Measurements from ENCODE around the gene CA10.

Gene CA10

DNA sequence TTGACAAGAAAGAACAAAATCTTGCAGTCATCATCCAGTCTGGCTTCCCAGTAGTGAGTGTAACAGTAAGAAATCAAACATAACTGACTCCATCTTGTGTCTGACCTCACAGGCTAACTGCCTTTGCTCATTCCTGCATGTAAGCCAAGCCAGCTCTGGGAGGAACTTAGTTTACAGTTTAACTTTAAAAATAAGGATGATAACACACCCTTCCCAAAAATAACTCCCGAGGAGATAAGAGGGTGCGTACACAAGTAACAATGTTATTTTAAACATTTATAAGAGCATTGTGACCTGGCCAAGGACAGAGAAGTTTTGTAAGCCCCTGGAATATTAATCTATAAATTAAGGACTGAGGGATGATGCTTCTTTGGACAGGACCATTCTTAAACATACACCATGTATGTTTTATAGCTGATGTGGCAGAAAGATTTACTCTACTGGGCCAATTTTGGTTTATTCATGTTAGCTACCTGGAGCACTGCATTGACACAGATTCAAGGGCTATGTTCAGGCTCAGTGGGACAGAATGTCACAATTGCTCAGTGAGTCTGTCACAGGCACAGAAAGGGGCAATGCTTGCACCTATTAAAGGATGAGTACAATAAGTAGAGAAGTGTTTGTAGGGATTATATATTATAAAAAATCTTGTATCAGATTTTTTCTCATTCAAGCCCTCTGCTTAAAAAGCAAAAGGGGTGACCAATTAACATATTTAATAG is 554.1 kb downstream of the CA10 start:
- Histone ChIP-seq H4K20me1 (ENCODE audit: insufficient read depth) (no peaks in the 10 kb centered on the region), H3K4me2 (no peak overlapping the region)
- no peak for TF ChIP-seq CTCF (conservative IDR thresholded peaks at IDR 0.05; ENCODE audit: low read depth, low read length)

GRCh38 chr17:51601622-51602261 is 556.8 kb downstream of the CA10 start:
- no peak overlapping the region for H2AFZ ChIP-seq (ENCODE audit: low read depth)
- no peaks in the 10 kb centered on the region for H3K27me3 ChIP-seq (ENCODE audit: insufficient read depth, low read depth)
- H3K4me1 ChIP-seq (ENCODE audit: low read depth, poor library complexity, severe bottlenecking): no peaks in the 10 kb centered on the region
- no peak overlapping the region for H3K4me3 ChIP-seq (IDR thresholded peaks at IDR 0.05; ENCODE audit: insufficient read depth, low read depth, low read length)
- no peak overlapping the region for H3K27ac ChIP-seq
- H3K9ac ChIP-seq: no peak overlapping the region
- H3K4me2 ChIP-seq: no peak overlapping the region
- no peaks in the 10 kb centered on the region for H3K36me3 ChIP-seq (ENCODE audit: insufficient read depth)
- H3K79me2 ChIP-seq (ENCODE audit: insufficient read depth, low read depth): no peaks in the 10 kb centered on the region
- TF ChIP-seq CTCF (conservative IDR thresholded peaks at IDR 0.05; ENCODE audit: low read depth, low read length): no peak
- no peaks in the 10 kb centered on the region for H4K20me1 ChIP-seq (ENCODE audit: insufficient read depth)

More for the DNA sequence above, 554.1 kb downstream of the CA10 start:
- Histone ChIP-seq H3K79me2 (ENCODE audit: insufficient read depth, low read depth) (no peaks in the 10 kb centered on the region), H3K36me3 (ENCODE audit: insufficient read depth) (no peaks in the 10 kb centered on the region), H3K4me1 (ENCODE audit: low read depth, poor library complexity, severe bottlenecking) (no peaks in the 10 kb centered on the region), H3K27ac (no peak overlapping the region), H3K27me3 (ENCODE audit: insufficient read depth, low read depth) (no peaks in the 10 kb centered on the region), H3K9ac (no peak overlapping the region), H3K4me3 (IDR thresholded peaks at IDR 0.05; ENCODE audit: insufficient read depth, low read depth, low read length) (no peak overlapping the region), H2AFZ (ENCODE audit: low read depth) (no peak overlapping the region)

- Histone ChIP-seq H3K79me2 (ENCODE audit: insufficient read depth, low read depth) (no peaks in the 10 kb centered on the region), H3K4me2 (no peak overlapping the region), H3K36me3 (ENCODE audit: insufficient read depth) (no peaks in the 10 kb centered on the region)
Observed at GRCh38 chr17:51598824-51599223, 559.7 kb downstream of the CA10 start.

GRCh38 chr17:51597345-51597744 is 561.2 kb downstream of the CA10 start:
- Histone ChIP-seq H4K20me1 (ENCODE audit: insufficient read depth) (no peaks in the 10 kb centered on the region), H3K4me2 (no peak overlapping the region), H3K9ac (no peak overlapping the region), H3K4me1 (ENCODE audit: low read depth, poor library complexity, severe bottlenecking) (no peaks in the 10 kb centered on the region), H3K27ac (no peak overlapping the region), H2AFZ (ENCODE audit: low read depth) (no peak overlapping the region), H3K79me2 (ENCODE audit: insufficient read depth, low read depth) (no peaks in the 10 kb centered on the region), H3K4me3 (IDR thresholded peaks at IDR 0.05; ENCODE audit: insufficient read depth, low read depth, low read length) (no peak overlapping the region), H3K27me3 (ENCODE audit: insufficient read depth, low read depth) (no peaks in the 10 kb centered on the region), H3K36me3 (ENCODE audit: insufficient read depth) (no peaks in the 10 kb centered on the region)
- TF ChIP-seq CTCF (conservative IDR thresholded peaks at IDR 0.05; ENCODE audit: low read depth, low read length): no peak

More at GRCh38 chr17:51598824-51599223, 559.7 kb downstream of the CA10 start:
- no peak overlapping the region for H3K4me3 ChIP-seq (IDR thresholded peaks at IDR 0.05; ENCODE audit: insufficient read depth, low read depth, low read length)
- no peak for TF ChIP-seq CTCF (conservative IDR thresholded peaks at IDR 0.05; ENCODE audit: low read depth, low read length)
- H3K27ac ChIP-seq: no peak overlapping the region
- no peaks in the 10 kb centered on the region for H3K4me1 ChIP-seq (ENCODE audit: low read depth, poor library complexity, severe bottlenecking)
- H4K20me1 ChIP-seq (ENCODE audit: insufficient read depth): no peaks in the 10 kb centered on the region
- H3K27me3 ChIP-seq (ENCODE audit: insufficient read depth, low read depth): no peaks in the 10 kb centered on the region
- H2AFZ ChIP-seq (ENCODE audit: low read depth): no peak overlapping the region
- no peak overlapping the region for H3K9ac ChIP-seq
